Ovary (tissue), 9 donors: Measurements from ENCODE around the gene CPVL. TPM values are rescaled to one million over a fixed set of nuclear protein-coding genes. Genes with fewer than 3 reads are reported as not detected.

ENCODE experiments used
- DNase-seq, 5 donors: peaks; one replicate each; pipeline ENCODE4 v3.0.0-alpha.2; 2019 to 2020
- H3K27ac ChIP-seq, 2 donors: fragments of 200-600 bp; one replicate each; pipeline versions ENCODE4 v1.5.1 to v1.8.0; 2019 to 2022
- H3K27me3 ChIP-seq: fragments of 200-600 bp; one replicate; pipeline ENCODE4 v1.8.0; 2022
- H3K36me3 ChIP-seq: fragments of 200-600 bp; sonication (generic); one replicate; pipeline ENCODE4 v1.5.1; 2019
- H3K4me1 ChIP-seq: one replicate; pipeline ENCODE4 v1.8.1; 2013; ENCODE audit warnings: mild to moderate bottlenecking, moderate library complexity; ENCODE audit not compliant: insufficient read depth
- H3K4me3 ChIP-seq: fragments of 200-600 bp; sonication (generic); one replicate; pipeline ENCODE4 v1.5.1; 2017
- H3K9me3 ChIP-seq, 2 donors: fragments of 200-600 bp in 1 of 2; sonication (generic) in 1 of 2; one replicate each; pipeline versions ENCODE4 v1.5.1 to v1.8.1; 2013 to 2019; ENCODE audit warnings: mild to moderate bottlenecking in 1 of 2, moderate library complexity in 1 of 2
- EP300 ChIP-seq: sonication (generic); formaldehyde crosslinking; IDR thresholded peaks from one replicate; pipeline ENCODE4 v1.6.1; 2017; ENCODE audit warnings: antibody characterized with exemption
- POLR2A ChIP-seq: fragments of 450-650 bp; IDR thresholded peaks from one replicate; pipeline ENCODE4 v1.6.1; 2017; ENCODE audit warnings: antibody characterized with exemption, mild to moderate bottlenecking, moderate library complexity
- WGBS, 3 donors: extraction: QIAGEN DNeasy Blood & Tissue Kit in 1 of 3; methylation state at CpG; one replicate each; pipeline versions ENCODE4 v1.1.5 to v1.1.7; 2013 to 2017; 5-methylcytosine and 5-hydroxymethylcytosine counted together
- intact Hi-C, 4 donors: fragments of 100-400 bp; cut with DNase I; formaldehyde crosslinking; loops; one replicate each; pipeline versions ENCODE4 v1.11.0 to v1.15.1; 2022 to 2023
- polyA plus RNA-seq, 2 donors: library from polyadenylated mRNA; stranded (reverse); fragments of 200-250 nt in 1 of 2; fragments of 350-450 nt in 1 of 2; fragmentation: Illumina TruSeq in 1 of 2; extraction: RNeasy Lipid Tissue Mini Kit (QIAGEN cat#74804) in 1 of 2; gene quantifications; one replicate each; pipeline ENCODE4 v1.2.3, GENCODE V29; 2013 to 2014
- total RNA-seq, 7 donors: library from RNA; depleted of rRNA in 2 of 7; stranded (reverse); fragments of >200 nt in 2 of 7; fragmentation: NEBNext Ultra II Directional in 3 of 7; extraction: Animal tissue kit (Norgen Biotek cat#: 25700) in 3 of 7; gene quantifications; one replicate each; pipeline versions ENCODE4 v1.1.0 to v1.2.4, GENCODE V29; 2016 to 2023
- TF ChIP-seq, protein P1 (sequence below), 3 donors: fragments of 450-650 bp in 2 of 3; fragments of 200-600 bp in 1 of 3; IDR thresholded peaks; one replicate each; pipeline versions ENCODE4 v1.5.1 to v1.8.0; 2016 to 2022; ENCODE audit warnings: antibody characterized with exemption in 3 of 3, mild to moderate bottlenecking in 1 of 3
- donor health status: DM: no; HTN: no; CAD: no; lungs with moderate emphysema.
- donor health status: DM: no; HTN: no; CAD: no.
- donor health status: Bipolar disorder and iron deficiency.
- donor health status: DM: yes; HTN: yes; CAD: no.
- donor health status: DM: no; HTN: no; CAD: no.
- donor health status: DM: yes; HTN: yes; CAD: no.

CPVL gene
- total and polyA plus RNA-seq, 9 donors, result 10.6 to 88.9 (median 20.9) TPM

GRCh38 chr7:29019387-29019786 is 127.0 kb downstream of the CPVL start:
- Histone ChIP-seq H3K27ac (no peak overlapping the region), H3K4me1 (no peaks in the 10 kb centered on the region), H3K9me3 (peaks cover 0 to 2% of the 10 kb centered on the region in 2 donors), H3K4me3 (no peak overlapping the region), H3K27me3 (no peaks in the 10 kb centered on the region), H3K36me3 (no peaks in the 10 kb centered on the region)
- intact Hi-C loops, result no loop called here
- TF ChIP-seq, protein P1, sequence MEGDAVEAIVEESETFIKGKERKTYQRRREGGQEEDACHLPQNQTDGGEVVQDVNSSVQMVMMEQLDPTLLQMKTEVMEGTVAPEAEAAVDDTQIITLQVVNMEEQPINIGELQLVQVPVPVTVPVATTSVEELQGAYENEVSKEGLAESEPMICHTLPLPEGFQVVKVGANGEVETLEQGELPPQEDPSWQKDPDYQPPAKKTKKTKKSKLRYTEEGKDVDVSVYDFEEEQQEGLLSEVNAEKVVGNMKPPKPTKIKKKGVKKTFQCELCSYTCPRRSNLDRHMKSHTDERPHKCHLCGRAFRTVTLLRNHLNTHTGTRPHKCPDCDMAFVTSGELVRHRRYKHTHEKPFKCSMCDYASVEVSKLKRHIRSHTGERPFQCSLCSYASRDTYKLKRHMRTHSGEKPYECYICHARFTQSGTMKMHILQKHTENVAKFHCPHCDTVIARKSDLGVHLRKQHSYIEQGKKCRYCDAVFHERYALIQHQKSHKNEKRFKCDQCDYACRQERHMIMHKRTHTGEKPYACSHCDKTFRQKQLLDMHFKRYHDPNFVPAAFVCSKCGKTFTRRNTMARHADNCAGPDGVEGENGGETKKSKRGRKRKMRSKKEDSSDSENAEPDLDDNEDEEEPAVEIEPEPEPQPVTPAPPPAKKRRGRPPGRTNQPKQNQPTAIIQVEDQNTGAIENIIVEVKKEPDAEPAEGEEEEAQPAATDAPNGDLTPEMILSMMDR (IDR thresholded peaks at IDR 0.05), result no peak
- TF ChIP-seq EP300, result no peak
- no peak for TF ChIP-seq POLR2A
- no peak for DNase-seq
- WGBS, 3 donors, result 28 to 30% (median 29%) methylated on average over 6 of the region's 6 CpGs

DNA sequence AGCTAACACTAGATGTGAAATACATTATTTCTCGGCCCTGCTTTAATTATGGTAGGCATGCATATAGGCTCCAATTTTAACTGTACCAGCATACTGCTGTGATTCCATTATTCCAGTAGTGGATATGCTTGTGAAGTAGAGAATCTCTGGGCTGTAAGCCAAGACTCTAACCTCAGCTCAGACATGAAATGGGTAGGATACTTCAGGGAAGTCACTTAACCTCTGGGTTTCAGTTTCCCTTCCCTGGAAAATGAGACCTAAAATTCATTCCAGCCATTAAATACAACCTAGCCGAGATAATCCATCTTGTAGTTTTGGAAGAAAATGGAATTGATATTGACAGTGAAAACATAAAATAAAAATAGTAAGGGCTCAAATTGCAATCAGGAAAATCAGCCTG is 128.6 kb downstream of the CPVL start:
- H3K36me3 ChIP-seq, result no peaks in the 10 kb centered on the region
- intact Hi-C loops, result no loop called here
- H3K4me3 ChIP-seq, result no peak overlapping the region
- TF ChIP-seq, protein P1 (IDR thresholded peaks at IDR 0.05), result no peak
- TF ChIP-seq EP300 (no peak), POLR2A (no peak)
- H3K27me3 ChIP-seq, result no peaks in the 10 kb centered on the region
- WGBS, 3 donors, result 87 to 92% (median 89%) methylated on average over 2 of the region's 2 CpGs
- H3K27ac ChIP-seq, result no peak overlapping the region
- DNase-seq, result no peak
- peaks cover 2% of the 10 kb centered on the region for H3K4me1 ChIP-seq
- peaks cover 0 to 2% of the 10 kb centered on the region in 2 donors for H3K9me3 ChIP-seq

DNA sequence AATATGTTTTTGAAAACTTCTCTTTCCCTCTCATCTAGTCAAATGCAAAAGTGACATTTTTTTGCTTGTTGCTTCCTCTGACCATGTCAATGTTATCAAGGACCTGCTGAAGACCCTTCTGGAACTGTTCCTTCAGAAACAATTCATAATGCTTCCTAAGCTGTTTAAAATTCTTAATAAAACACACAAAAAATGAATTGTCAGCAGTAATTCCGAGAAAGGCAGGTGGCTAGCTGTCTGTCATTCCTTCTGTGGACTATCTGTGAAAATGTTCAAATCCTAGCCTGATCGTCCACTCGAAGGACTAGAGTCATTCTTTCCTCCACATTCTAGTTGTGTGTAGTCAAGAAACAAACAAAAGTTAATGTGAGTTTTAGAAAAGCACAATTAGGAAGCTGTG is 131.6 kb downstream of the CPVL start:
- WGBS, 3 donors, result 91 to 95% (median 93%) methylated on average over 3 of the region's 3 CpGs
- H3K4me1 ChIP-seq, result peaks cover 2% of the 10 kb centered on the region
- H3K27ac ChIP-seq, result no peak overlapping the region
- intact Hi-C loops, result no loop called here
- H3K4me3 ChIP-seq, result no peak overlapping the region
- no peaks in the 10 kb centered on the region for H3K9me3 ChIP-seq
- no peaks in the 10 kb centered on the region for H3K27me3 ChIP-seq
- no peak for DNase-seq
- H3K36me3 ChIP-seq, result no peaks in the 10 kb centered on the region
- TF ChIP-seq EP300, result no peak
- TF ChIP-seq, protein P1 (IDR thresholded peaks at IDR 0.05), result no peak
- TF ChIP-seq POLR2A, result no peak

GRCh38 chr7:29013931-29014330 is 132.4 kb downstream of the CPVL start:
- intact Hi-C loops, result no loop called here
- no peak for DNase-seq

More at GRCh38 chr7:29013931-29014330, 132.4 kb downstream of the CPVL start:
- Histone ChIP-seq H3K27me3 (no peaks in the 10 kb centered on the region), H3K4me1 (peaks cover 2% of the 10 kb centered on the region), H3K9me3 (no peaks in the 10 kb centered on the region), H3K36me3 (no peaks in the 10 kb centered on the region), H3K4me3 (no peak overlapping the region), H3K27ac (no peak overlapping the region)
- no peak for TF ChIP-seq EP300
- no peak for TF ChIP-seq POLR2A
- TF ChIP-seq, protein P1 (IDR thresholded peaks at IDR 0.05), result no peak
- 62 to 75% (median 66%) methylated on average over 3 of the region's 3 CpGs for WGBS, 3 donors
